ENCODE data around the gene RNF141.

DNA sequence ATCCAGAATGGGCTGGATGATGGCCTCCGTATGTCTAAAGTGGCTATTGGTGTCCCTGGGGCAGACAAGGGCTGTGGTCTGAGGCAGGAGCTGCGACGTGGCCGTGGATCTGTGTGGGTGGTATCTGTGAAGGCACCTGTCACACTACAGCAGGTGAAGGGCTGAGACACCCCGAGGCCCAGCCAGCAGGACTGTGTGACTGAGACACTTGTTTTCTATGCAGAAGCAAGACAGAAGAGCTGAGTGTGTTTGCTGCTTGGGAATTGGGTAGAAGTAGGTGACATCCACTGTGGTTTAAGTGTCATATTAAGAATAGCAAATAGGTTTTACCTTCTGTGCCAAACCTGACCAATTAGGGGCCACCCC lies 51.0 kb downstream of the RNF141 start:
- no peak for TF ChIP-seq POLR2A (IDR thresholded peaks at IDR 0.05)
- TF ChIP-seq, protein P1, sequence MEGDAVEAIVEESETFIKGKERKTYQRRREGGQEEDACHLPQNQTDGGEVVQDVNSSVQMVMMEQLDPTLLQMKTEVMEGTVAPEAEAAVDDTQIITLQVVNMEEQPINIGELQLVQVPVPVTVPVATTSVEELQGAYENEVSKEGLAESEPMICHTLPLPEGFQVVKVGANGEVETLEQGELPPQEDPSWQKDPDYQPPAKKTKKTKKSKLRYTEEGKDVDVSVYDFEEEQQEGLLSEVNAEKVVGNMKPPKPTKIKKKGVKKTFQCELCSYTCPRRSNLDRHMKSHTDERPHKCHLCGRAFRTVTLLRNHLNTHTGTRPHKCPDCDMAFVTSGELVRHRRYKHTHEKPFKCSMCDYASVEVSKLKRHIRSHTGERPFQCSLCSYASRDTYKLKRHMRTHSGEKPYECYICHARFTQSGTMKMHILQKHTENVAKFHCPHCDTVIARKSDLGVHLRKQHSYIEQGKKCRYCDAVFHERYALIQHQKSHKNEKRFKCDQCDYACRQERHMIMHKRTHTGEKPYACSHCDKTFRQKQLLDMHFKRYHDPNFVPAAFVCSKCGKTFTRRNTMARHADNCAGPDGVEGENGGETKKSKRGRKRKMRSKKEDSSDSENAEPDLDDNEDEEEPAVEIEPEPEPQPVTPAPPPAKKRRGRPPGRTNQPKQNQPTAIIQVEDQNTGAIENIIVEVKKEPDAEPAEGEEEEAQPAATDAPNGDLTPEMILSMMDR (IDR thresholded peaks at IDR 0.05) = no peak

Data from ovary (tissue), 3 donors.